NCI-H2171 treated with DMSO at 0.1 percent for 48 hours (cell line): ENCODE measurements around the gene PRDM16.

Source experiments
- DNase-seq: peaks from one replicate; lab custom pipeline; 2025; lab: John Stamatoyannopoulos, UW

The PRDM16 gene

DNA sequence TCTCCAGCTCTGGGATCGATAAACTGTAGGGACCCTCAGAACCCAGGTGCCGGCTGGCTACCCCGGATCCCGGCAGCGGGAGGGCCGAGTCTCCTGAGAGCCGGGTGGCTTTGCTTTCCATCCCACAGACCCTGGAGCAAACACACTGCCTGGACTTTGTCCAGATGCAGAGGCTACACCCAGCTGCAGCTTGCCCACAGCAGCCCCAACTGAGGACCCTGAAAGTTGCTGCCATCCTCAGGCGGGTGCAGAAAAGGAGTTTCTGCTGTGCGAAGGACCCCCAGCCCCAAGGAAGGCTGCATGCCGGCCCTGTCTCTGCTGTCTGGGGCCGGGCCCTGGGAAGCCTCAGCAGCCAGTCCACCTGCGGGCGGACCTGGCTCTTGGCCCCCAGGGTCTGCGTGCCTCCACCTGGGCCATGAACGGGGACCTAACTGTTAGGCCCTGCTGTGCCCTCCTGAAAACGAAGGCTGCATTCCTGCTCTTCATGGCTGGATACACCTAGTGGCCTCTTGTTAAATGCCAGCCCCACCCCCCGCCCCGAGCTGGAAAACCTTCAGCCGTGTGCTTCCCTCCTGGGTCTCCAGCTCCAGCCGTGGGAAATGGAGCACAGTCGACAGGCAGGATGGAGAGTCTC lies 287.9 kb downstream of the PRDM16 start:
- DNase-seq = no peak

DNA sequence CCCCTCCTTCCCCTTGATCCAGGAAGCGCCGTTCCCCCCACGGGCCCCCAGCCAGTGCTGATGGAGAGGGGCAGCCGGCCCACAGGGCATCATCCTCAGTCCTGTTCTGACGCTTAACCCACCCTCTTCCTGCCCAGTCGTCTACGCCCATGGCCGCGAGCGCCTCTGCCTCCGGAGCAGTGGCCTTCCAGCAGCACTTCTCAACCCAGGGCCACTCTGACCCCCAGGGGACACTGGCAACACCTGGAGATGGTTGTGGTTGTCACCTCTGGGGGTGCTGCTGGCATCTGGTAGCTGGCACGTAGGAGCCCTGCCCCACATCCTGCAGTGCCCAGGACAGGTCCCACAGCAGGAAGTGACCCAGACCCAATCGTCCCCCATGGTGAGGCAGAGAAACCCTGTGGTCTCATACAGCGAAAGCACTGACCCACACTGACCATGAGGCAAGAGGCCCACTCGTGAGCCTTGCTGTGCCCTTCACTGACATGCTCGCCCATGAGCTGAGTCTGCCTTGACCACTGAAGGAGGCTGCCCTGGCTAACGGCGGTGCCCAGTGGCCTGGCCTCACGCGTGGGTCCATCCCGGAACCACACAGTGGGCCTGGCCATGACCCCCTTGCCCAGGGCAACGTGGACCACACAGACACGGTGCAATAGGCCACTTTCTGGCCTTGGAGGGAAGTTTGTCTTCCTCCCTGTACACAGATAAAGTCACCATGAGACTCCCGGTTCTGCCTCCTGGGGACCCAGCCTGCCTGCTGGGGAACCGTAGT lies 288.7 kb downstream of the PRDM16 start:
- DNase-seq = no peak

DNA sequence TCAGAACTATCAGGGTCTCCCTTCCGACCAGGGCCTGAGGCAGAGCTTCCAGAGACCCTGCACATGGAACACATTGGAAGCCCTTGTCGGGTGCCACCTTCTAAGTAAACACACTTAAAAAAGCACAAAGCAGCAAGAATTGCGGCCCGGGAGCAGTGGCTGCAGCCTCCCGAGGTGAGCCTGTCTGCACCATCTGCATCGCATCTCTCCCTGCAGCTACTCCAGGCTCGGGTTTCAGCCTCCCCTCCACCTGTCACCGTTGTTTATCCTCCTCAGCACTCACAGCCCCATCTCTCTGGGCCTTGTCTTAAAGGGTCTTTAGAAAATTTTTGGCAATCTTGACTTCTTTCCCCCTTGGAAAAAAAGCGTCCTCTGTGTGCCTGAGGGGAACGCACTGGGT lies 290.3 kb downstream of the PRDM16 start:
- DNase-seq = peak; percentile 97

DNA sequence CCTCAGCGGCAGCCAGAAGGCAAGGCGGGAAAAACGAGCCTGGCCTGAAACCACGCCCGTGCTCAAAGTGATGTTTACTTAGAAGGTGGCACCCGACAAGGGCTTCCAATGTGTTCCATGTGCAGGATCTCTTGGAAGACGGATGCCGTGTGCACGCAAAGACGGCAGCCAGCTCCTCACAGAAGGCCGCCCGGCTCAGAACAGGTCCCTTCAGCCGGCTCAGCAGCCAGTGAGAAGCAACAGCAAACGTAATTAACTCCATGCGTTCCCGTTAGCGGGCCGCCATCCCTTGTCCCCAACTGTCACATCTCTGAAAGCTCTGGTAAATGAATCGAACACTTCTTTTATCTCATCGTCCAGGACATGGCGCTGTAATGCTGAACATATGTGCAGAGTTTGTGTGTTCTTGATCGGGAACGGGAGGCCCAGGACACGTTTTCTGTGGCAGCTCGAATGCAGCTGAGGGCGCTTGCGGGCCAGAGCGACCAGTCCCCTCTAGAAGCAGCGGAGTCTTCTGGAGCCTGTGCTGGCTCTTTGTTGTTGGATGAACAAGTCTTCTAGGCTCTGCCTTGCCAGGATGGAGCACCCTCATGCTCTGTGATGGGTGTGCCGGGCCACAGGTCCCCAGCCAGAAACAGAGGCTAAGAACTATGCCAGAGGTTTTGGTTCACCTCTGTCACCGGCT lies 290.9 kb downstream of the PRDM16 start:
- DNase-seq = no peak

GRCh38 chr1:3360646-3361257 lies 291.7 kb downstream of the PRDM16 start:
- no peak for DNase-seq

DNA sequence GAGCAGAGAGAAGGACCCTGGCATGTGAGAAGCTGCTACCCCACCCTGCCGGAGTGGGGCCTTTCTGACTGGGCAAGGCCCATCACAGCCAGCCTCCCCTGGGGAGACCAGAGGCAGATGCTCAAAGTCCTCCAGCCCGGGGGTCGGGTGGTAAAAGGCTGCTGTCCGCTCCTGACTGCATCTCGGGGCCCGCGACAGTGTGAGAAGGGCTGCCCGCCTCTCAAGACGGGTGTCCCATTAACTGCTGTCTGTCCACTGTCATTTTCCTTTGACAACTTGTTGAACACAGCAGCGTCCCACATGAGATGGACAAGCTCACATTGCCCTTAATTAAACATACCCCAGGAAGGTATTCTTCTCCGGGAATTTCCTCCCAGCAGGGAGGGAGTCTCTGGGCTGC lies 294.0 kb downstream of the PRDM16 start:
- DNase-seq = no peak

DNA sequence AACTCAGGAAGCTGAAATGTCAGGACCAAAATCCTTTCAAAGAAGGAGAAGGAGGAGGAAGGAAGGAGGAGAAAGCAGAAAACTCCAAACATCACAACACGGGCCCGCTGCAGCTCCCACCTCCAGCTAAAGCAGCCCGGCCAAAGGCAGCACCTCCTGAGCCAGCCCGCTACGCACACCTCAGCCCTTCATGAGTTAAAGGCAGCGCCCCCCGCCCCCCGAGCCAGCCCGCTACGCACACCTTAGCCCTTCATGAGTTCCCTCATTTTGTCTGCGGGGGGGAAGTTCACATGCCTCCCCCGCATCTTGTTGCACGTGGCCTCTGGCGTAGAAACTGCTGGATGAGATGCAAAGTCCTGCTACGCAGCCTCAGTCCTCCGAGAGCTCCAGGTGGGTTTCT lies 294.8 kb downstream of the PRDM16 start:
- no peak for DNase-seq

- DNase-seq = no peak
These were observed 295.5 kb downstream of the PRDM16 start for GRCh38 chr1:3364551-3364950.

GRCh38 chr1:3364983-3365382 lies 296.0 kb downstream of the PRDM16 start:
- no peak for DNase-seq

GRCh38 chr1:3365523-3366125 lies 296.6 kb downstream of the PRDM16 start:
- no peak for DNase-seq

DNA sequence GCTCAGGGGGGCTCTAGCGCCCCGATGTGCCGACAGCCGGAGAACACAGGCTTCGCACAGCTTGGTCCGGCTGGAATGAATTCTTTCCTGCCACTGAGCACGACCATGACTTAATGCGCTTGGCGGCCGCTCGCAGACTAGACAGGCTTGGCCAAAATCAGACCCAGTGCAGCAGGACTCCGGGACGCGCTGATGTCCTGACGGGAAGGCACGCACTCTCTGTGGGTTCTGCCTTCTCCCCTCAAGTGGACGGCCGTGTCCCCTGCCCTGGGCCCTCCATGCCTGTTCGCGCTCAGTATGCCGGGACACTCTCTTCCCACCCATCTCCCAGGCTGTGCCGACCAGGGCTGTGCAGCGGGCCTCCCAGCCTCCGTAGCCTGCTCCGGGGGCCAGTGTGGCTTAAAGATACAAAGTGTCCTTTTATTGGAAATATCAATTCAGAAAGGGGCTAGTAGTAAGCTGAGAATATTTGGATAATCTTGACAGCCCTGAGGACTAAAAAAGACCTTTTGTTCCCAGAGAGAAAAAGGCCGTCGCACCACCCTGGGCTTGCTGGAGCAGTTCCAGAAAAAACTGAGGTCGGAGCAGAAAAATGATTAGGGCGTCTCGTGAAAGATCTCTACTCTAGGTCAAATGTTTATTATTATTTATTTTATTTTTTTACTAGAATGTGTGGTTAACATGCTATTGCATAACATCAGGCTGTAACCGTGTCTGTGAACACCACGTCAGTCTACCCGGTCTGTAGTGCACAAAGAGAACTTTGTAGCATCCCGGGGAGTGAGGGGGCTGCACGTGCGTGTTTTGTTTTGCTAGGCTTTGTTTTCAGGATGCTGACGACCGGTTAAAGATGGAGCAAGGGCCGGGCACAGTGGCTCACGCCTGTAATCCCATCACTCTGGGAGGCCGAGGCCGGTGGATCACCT lies 297.4 kb downstream of the PRDM16 start:
- no peak for DNase-seq

GRCh38 chr1:3367376-3367775 lies 298.4 kb downstream of the PRDM16 start:
- no peak for DNase-seq

- no peak for DNase-seq
These were observed 299.1 kb downstream of the PRDM16 start for GRCh38 chr1:3368059-3368458.

DNA sequence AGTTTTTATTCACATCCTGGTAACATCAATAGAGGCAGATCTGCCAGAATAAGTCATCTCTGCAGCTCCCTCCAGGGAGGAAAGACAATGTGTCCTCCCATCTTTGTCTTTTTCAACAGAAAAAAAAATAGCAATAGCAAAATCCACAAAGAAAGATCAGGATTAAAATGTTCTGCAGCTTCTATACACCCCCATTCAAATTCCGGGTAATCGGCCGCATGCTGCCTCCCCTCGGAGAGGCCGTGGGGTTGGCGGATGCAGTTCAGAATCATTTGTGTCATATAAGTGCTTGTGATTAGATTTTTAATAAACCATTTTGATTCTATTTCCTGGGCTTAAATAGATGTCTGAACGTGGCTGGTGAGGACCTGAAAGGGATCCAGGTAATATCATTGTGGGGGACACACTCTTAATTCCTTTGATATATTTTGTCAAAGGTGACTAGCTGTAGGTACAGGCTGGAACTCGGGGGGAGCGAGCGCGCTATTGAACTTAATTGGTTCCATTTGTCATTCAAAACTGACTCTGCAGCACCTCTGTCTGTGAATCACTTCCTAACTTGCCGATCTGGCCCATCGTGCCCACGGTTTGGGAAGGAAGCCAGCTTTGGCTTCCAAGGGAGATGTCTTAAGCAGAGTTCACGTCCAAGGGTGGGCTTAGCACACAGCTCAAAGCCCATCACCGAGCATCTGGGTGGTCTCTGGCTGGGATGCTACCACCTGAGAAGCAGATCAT lies 299.9 kb downstream of the PRDM16 start:
- no peak for DNase-seq

GRCh38 chr1:3369446-3370076 lies 300.6 kb downstream of the PRDM16 start:
- no peak for DNase-seq

- DNase-seq = no peak
These were observed 302.1 kb downstream of the PRDM16 start for GRCh38 chr1:3370856-3371703.

- DNase-seq = no peak
These were observed 303.3 kb downstream of the PRDM16 start for GRCh38 chr1:3372317-3372716.

GRCh38 chr1:3373175-3373574 lies 304.2 kb downstream of the PRDM16 start:
- DNase-seq = no peak
